Tibial nerve (tissue), 4 donors: ENCODE measurements around the gene HSF5.

Experiments used
- EP300 ChIP-seq, 2 donors: sonication (generic); formaldehyde crosslinking; IDR thresholded peaks; one replicate each; pipeline ENCODE4 v1.6.1; 2017; ENCODE audit warnings: antibody characterized with exemption in 2 of 2, mild to moderate bottlenecking in 1 of 2
- POLR2A ChIP-seq, 2 donors: fragments of 450-650 bp; IDR thresholded peaks; one replicate each; pipeline ENCODE4 v1.6.1; 2017; ENCODE audit warnings: antibody characterized with exemption in 2 of 2, mild to moderate bottlenecking in 2 of 2, moderate library complexity in 2 of 2
- TF ChIP-seq, protein P1 (sequence below), 5 experiments: fragments of 200-600 bp in 3 of 5; fragments of 450-650 bp in 2 of 5; sonication (generic) in 3 of 5; IDR thresholded peaks; one replicate each; pipeline ENCODE4 v1.5.1; 2016 to 2019; ENCODE audit warnings: antibody characterized with exemption in 5 of 5, mild to moderate bottlenecking in 3 of 5, moderate library complexity in 2 of 5

- TF ChIP-seq, protein P1, sequence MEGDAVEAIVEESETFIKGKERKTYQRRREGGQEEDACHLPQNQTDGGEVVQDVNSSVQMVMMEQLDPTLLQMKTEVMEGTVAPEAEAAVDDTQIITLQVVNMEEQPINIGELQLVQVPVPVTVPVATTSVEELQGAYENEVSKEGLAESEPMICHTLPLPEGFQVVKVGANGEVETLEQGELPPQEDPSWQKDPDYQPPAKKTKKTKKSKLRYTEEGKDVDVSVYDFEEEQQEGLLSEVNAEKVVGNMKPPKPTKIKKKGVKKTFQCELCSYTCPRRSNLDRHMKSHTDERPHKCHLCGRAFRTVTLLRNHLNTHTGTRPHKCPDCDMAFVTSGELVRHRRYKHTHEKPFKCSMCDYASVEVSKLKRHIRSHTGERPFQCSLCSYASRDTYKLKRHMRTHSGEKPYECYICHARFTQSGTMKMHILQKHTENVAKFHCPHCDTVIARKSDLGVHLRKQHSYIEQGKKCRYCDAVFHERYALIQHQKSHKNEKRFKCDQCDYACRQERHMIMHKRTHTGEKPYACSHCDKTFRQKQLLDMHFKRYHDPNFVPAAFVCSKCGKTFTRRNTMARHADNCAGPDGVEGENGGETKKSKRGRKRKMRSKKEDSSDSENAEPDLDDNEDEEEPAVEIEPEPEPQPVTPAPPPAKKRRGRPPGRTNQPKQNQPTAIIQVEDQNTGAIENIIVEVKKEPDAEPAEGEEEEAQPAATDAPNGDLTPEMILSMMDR (IDR thresholded peaks at IDR 0.05), result no peak
- TF ChIP-seq POLR2A (IDR thresholded peaks at IDR 0.05) (no peak), EP300 (IDR thresholded peaks at IDR 0.05) (no peak)
Observed at GRCh38 chr17:58400826-58401225, 87.4 kb downstream of the HSF5 start.
